Glutamatergic neuron (in vitro differentiated cells): ENCODE data around the gene NHERF1. TPM values are rescaled to one million over a fixed set of nuclear protein-coding genes. Genes with fewer than 3 reads are reported as not detected.

Source experiments
- DNase-seq: peaks from one replicate; pipeline ENCODE4 v3.0.0; 2022
- H3K27ac Mint-ChIP-seq: one replicate; pipeline ENCODE4 v1.8.0; 2020; ENCODE audit warnings: mild to moderate bottlenecking, mixed read lengths, inconsistent platforms; ENCODE audit not compliant: unreplicated experiment
- H3K27me3 Mint-ChIP-seq: one replicate; pipeline ENCODE4 v1.8.0; 2020; ENCODE audit warnings: mild to moderate bottlenecking, moderate library complexity, mixed read lengths, inconsistent platforms; ENCODE audit not compliant: unreplicated experiment
- H3K36me3 Mint-ChIP-seq: one replicate; pipeline ENCODE4 v1.8.0; 2020; ENCODE audit warnings: mild to moderate bottlenecking, mixed read lengths, inconsistent platforms; ENCODE audit not compliant: unreplicated experiment
- H3K4me1 Mint-ChIP-seq: one replicate; pipeline ENCODE4 v1.8.0; 2020; ENCODE audit warnings: mild to moderate bottlenecking, low read depth, mixed read lengths, inconsistent platforms; ENCODE audit not compliant: unreplicated experiment
- H3K4me3 Mint-ChIP-seq: one replicate; pipeline ENCODE4 v1.8.0; 2020; ENCODE audit warnings: mild to moderate bottlenecking, mixed read lengths, inconsistent platforms; ENCODE audit not compliant: unreplicated experiment
- H3K9me3 Mint-ChIP-seq: one replicate; pipeline ENCODE4 v1.8.0; 2020; ENCODE audit warnings: mild to moderate bottlenecking, moderate library complexity, mixed read lengths, inconsistent platforms; ENCODE audit not compliant: unreplicated experiment
- total RNA-seq: library from RNA; stranded (reverse); fragmentation: NEBNext Ultra II Directional; extraction: Animal tissue kit (Norgen Biotek cat#: 25700); gene quantifications from one replicate; pipeline ENCODE4 v1.2.1, GENCODE V29; 2021; ENCODE audit not compliant: unreplicated experiment
- TF ChIP-seq, protein P1 (sequence below): fragments of 200-600 bp; sonication (generic); IDR thresholded peaks from one replicate; pipeline ENCODE4 v1.5.0; 2021; ENCODE audit not compliant: partially characterized antibody, unreplicated experiment

Gene NHERF1
- total RNA-seq, 1 donor from 2014 or later: 26.9 TPM

DNA sequence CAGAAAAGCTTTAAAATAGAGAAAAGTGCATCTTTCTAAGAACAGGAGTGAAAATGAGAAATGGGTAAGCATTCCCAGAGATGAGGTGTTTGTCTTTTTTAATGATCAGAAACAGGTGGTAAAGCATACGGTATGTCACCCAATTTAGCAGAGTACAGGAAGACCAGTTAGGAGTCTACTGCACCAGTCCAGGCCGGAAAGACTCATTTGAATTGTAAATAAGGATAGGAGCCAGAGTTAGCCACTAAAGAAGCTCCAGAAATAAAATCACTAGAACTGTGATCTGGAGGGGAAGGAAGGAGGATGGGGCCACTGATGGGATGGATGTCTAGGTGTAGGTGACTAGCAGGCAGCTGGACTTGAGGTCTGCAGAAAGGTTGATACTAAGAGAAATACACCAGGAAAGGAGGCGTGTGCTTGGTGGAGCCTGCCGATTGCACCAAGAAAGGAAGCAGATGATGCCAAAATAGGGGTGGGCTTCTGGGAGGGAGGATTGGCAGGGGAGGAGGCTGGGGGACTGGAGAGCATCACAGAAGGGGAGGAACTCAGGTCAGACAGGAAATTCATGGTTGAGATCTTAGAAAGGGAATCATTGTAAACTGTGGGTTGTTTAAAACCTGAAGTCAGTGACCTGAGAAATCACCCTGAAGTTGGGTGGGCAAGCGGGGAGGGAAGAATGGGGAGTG lies 35.8 kb downstream of the NHERF1 start:
- no peaks in the 10 kb centered on the region for H3K36me3 Mint-ChIP-seq
- no peak overlapping the region for H3K4me3 Mint-ChIP-seq
- H3K27me3 Mint-ChIP-seq: no peaks in the 10 kb centered on the region
- DNase-seq: no peak
- peaks cover 13% of the 10 kb centered on the region for H3K4me1 Mint-ChIP-seq
- H3K27ac Mint-ChIP-seq: no peak overlapping the region
- TF ChIP-seq, protein P1, sequence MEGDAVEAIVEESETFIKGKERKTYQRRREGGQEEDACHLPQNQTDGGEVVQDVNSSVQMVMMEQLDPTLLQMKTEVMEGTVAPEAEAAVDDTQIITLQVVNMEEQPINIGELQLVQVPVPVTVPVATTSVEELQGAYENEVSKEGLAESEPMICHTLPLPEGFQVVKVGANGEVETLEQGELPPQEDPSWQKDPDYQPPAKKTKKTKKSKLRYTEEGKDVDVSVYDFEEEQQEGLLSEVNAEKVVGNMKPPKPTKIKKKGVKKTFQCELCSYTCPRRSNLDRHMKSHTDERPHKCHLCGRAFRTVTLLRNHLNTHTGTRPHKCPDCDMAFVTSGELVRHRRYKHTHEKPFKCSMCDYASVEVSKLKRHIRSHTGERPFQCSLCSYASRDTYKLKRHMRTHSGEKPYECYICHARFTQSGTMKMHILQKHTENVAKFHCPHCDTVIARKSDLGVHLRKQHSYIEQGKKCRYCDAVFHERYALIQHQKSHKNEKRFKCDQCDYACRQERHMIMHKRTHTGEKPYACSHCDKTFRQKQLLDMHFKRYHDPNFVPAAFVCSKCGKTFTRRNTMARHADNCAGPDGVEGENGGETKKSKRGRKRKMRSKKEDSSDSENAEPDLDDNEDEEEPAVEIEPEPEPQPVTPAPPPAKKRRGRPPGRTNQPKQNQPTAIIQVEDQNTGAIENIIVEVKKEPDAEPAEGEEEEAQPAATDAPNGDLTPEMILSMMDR: no peak
- peaks cover 1% of the 10 kb centered on the region for H3K9me3 Mint-ChIP-seq

DNA sequence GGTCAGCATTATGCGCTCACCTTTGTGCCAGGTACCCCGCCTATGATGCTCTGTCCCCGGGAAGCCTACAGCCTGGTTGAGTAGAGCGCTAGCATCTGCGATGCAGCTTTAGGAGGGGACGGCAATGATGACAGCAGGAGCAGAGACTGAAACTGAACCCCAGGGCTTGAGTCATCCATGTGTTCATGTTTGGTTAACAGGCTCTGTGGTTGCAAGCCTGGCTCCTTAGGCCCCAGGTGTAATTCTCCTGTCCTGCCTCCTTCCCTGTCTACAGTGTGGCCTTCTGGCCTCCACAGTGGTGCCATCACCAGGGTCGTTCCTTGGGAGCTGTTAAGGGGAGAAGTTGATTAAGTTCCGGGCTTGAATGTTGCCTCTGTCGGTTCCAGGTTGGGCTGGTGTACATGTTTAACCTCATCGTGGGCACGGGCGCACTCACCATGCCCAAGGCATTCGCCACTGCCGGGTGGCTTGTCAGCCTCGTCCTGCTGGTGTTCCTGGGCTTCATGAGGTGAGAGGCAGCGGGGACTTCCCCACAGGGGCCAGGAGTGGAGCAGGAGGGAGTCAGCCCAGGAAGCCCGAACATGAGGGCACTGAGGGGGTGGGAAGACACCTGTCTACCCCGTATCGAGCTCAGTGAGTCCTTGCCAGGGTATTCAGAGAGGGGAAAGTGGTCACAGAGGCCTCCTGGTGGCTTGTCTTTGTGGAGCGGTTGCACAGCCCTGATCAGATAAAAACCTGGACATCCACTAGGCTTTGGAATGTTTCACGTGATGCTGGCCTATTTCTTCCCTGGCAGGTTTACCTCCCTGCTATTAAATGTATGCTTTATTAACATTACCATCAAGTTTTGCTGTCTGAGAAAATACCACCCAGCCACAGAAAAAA lies 36.9 kb downstream of the NHERF1 start:
- H3K27me3 Mint-ChIP-seq: no peaks in the 10 kb centered on the region
- peaks cover 6% of the 10 kb centered on the region for H3K4me1 Mint-ChIP-seq
- H3K36me3 Mint-ChIP-seq: no peaks in the 10 kb centered on the region
- H3K4me3 Mint-ChIP-seq: no peak overlapping the region
- no peak for DNase-seq
- H3K27ac Mint-ChIP-seq: no peak overlapping the region
- TF ChIP-seq, protein P1: no peak
- H3K9me3 Mint-ChIP-seq: peaks cover 1% of the 10 kb centered on the region

DNA sequence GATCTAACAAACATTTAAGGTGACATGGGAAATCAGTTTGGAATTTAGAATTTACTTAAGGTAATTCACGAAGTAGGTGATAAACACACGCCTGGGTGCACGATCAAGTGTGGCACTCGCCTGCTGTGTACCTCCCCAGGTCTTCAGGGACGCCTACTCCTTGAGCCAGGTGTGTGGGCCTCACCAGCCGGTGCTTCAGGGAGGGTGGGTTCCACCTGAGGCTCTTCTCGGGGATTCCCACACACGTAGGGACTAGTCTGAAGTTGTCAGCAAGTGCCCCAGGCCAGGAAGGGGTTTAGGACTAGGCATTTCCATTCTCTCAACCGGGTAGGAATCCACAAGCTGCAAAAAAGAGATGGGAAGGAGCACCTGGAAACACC lies 37.5 kb downstream of the NHERF1 start:
- Mint-ChIP-seq H3K27me3 (no peaks in the 10 kb centered on the region), H3K36me3 (no peaks in the 10 kb centered on the region), H3K27ac (no peak overlapping the region), H3K9me3 (peaks cover 1% of the 10 kb centered on the region), H3K4me3 (no peak overlapping the region), H3K4me1 (peaks cover 3% of the 10 kb centered on the region)
- TF ChIP-seq, protein P1: no peak
- no peak for DNase-seq

DNA sequence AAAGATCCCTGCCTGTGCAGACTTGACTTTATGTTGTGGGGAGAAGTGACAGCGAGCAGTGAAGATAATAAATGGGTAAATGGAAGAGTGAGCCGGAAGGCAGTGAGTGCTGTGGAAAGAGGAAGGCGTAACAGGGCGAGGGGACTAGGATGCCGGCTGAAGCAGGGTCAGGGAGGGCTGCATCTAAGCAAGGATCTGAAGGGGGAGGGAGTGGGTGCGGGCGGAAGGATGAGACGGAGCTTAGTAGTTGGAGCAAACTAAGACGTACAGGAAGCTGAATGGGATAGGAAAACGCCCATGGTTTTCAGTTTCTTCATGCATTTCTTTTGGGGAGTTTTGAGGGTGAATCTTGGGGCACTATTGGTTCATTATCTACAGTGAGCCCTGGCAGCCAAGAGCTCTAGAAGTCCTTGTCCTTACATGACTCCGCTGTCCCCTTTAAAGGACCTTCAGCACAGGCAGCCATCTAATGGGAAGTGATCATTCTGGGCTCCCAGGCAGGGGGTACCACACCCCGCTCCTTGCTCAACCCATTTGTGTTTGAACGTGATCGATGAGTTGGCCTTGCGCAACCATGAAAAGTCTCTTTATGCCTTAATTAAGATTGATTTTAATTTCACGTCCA lies 38.1 kb downstream of the NHERF1 start:
- TF ChIP-seq, protein P1: no peak
- peaks cover under 1% of the 10 kb centered on the region for H3K27me3 Mint-ChIP-seq
- H3K9me3 Mint-ChIP-seq: peaks cover 1% of the 10 kb centered on the region
- H3K36me3 Mint-ChIP-seq: no peaks in the 10 kb centered on the region
- no peak overlapping the region for H3K27ac Mint-ChIP-seq
- H3K4me3 Mint-ChIP-seq: no peak overlapping the region
- peaks cover 3% of the 10 kb centered on the region for H3K4me1 Mint-ChIP-seq
- DNase-seq: no peak
